Hematopoietic multipotent progenitor cell treated with erythropoietin and hydrocortisone succinate and interleukin-3 and kit ligand, for 4 days (in vitro differentiated cells): Measurements from ENCODE around the gene PLEKHO1.
"Not testable (repeated sequence)": the region's sequence is repeated elsewhere in the genome, so short reads cannot be mapped to it uniquely, and the experiment has no call there.

Experiments used
- DNase-seq: peaks from one replicate; pipeline ENCODE4 v3.0.0-alpha.2; 2015

PLEKHO1 gene, protein sequence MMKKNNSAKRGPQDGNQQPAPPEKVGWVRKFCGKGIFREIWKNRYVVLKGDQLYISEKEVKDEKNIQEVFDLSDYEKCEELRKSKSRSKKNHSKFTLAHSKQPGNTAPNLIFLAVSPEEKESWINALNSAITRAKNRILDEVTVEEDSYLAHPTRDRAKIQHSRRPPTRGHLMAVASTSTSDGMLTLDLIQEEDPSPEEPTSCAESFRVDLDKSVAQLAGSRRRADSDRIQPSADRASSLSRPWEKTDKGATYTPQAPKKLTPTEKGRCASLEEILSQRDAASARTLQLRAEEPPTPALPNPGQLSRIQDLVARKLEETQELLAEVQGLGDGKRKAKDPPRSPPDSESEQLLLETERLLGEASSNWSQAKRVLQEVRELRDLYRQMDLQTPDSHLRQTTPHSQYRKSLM

DNA sequence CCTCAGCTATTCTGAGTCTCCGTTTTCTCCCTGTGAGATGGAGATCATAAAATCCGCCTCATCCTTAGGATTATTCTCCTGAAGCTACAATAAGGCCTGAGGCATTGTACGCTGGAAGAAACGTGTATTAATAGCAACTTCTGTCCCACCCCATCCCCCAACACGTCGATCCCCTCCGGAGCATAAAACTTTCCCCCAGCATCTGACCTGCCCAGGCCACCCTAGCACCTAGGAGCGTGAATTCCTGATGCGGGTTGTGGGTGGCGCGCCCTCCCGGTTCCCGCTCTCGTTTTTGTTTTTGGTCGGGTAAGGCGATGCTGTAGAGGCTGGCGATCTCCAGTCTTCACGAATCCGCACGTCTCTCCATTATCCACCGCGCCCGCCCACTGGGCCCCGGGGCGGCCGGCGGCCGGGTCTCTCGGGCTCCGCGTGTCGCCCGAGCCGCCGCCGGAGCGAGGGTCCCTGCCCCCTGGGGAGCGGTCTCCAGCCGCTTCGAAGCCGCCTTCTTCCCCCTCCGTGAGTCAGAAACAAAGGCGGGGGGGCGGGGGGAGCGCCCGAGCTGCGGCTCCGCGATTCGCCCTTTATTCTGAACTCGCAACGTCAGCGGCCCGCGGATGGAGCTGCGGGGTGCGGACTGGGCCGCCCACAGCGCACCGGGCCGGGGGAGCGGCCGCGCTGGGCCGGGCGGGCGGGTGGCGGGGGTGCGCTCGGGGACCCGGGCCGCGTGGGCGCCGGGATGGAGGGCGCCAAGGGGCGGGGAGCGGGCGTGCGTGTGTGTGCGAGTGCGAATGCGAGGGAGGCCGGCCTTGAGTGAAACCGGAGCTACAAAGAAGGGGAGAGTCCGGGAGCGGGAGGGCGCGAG is at the start of gene PLEKHO1:
PLEKHO1 (plus strand) TSS at position 646 of the 862 bp plus-strand sequence. CDS start 342 bp downstream, outside the sequence.
- peak; percentile 75 for DNase-seq

DNA sequence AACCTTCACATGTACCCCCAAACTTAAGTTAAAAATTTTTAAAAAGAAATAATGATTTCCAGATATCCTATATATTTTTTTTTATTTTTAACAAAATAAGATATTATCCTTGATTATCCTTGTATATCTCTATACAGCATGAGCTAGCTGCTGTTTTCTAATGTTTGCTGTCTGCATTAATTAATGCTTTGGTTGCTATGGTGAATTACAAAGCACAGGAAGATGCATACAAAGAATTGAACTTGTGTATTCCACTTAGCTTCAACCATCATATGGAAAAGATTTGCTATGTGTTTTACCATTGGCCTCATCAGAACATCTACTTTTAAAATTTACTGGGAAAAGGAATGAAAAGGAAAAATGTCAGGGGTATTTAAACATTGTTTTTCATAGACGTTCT is 46.7 kb upstream of the PLEKHO1 start:
- DNase-seq = no peak

- peak; percentile 32 for DNase-seq
Measured at GRCh38 chr1:150106341-150106740, 43.4 kb upstream of the PLEKHO1 start.

DNA sequence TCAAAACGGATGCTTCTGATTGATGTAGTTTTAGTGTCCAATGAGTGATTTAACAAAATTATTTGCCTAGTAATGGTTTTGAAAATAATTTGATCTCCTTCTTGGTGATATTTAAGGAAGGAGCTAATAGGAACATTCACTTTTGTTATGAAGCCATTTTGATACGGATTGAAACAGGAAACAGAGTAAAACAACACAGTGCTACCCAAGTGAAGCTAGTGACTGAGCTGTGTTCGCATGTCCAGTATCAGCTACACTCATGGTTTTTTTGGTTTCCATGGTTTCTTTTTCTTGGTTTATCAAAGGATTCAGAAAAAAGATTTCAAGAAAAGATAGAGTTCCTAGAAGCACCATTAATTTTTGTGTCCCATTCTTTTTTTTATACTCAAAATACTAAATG is 40.1 kb upstream of the PLEKHO1 start:
- DNase-seq = peak; percentile 16

GRCh38 chr1:150110116-150110515 is 39.6 kb upstream of the PLEKHO1 start:
- peak; percentile 15 for DNase-seq

DNA sequence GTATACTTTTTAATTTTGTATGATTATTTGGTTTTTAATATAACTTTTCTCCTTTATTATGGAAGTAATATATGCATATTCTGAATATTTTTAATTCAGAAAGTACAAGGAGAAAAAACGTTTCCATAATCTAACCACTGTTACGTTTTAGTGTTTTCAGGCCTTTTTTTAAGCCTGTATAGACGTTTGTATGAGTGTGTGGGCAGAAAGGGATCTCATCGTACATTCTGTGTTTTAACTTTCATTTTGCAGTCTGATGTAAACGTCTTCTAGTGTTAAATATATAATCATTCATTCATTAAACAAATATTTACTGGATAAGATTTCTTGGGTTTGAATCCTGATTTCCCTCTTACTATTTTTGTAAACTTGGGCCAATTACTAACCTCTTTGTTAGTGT is 38.0 kb upstream of the PLEKHO1 start:
- no peak for DNase-seq

GRCh38 chr1:150115121-150115520 is 34.6 kb upstream of the PLEKHO1 start:
- no peak for DNase-seq

DNA sequence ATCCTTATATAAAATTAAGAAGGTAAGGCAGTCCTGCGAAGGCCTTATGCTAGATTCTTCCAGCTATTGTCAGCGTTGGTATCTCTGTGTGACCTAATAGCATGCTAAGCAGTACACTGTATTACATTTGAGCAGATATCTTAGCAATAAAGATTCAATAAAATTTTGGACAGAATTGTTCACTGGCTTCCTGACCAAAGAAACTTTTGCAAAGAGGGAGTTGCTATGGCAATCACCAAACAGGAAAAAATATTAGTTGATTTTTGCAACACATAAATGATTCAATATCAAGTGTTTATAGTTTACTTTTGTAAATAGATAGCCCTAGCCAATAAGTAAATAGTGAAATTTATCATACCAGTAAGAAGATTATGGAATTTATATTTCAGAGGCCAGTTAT is 31.0 kb upstream of the PLEKHO1 start:
- DNase-seq = no peak

DNA sequence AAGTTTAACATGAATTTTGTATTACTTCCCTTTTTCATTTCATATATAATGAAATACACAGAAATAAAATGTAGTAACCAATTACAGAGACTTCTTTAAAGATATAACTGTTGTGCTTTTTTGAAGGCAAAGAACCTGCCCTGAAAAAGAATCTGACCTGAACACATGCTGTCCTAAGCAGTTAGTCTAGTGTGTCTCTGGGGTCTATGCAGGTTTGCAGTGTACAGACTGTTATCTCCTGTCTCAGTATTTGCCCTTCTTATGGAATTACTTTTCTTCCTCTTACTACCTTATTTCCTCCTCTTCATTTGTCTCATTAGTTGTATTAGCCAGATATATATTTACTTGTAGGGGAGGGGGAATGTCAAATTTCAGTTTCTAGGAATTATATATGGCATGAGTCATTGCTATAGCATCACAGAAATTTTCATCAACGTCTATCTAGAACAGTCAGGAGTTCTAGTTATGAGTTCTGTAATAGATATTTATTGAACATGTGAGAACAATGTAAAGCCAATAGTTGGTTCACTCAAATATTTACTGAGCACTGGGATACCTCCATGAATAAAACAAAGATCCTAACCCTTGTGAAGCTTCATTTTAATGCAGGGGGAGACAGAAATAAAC is 28.4 kb upstream of the PLEKHO1 start:
- no peak for DNase-seq

- no peak for DNase-seq
Measured at GRCh38 chr1:150126811-150127210, 22.9 kb upstream of the PLEKHO1 start.

DNA sequence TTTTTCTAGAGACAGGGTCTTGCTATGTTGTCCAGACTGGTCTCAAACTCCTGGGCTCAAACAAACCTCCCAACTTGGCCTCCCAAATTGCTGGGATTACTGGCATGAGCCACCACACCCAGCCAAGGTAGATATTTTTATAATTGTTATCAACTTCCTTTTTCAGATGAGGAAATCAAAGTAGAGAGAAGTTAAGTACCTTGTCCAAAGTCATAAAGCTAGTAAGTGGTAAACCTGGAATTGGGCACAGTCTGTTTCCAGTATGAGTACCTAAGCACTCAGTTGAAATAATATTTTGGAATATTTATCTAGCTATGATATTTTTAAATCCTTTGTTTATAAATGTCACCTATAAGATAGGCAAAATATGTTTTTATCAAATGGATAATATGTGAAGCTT is 22.3 kb upstream of the PLEKHO1 start:
- DNase-seq = no peak

DNA sequence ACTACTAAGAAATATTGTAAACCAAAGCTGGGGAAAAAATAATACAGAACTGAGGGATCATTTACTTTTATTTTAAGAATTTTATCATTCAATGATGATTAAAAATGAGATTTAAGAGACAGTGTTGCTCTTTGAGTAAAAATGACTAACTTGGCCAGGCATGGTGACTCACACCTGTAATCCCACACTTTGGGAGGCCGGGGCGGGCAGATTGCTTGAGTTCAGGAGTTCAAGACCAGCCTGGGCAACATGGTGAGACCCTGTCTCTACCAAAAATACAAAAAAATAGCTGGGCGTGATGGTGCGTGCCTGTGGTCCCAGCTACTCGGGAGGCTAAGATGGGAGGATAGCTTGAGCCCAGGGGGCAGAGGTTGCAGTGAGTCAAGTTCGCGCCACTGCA is 21.8 kb upstream of the PLEKHO1 start:
- DNase-seq = no peak

- no peak for DNase-seq
Measured at GRCh38 chr1:150132372-150132771, 17.3 kb upstream of the PLEKHO1 start.

- DNase-seq = no peak
Measured at GRCh38 chr1:150134537-150134936, 15.2 kb upstream of the PLEKHO1 start.

- not testable (repeated sequence) for DNase-seq
Measured at GRCh38 chr1:150135400-150135799, 14.3 kb upstream of the PLEKHO1 start.

DNA sequence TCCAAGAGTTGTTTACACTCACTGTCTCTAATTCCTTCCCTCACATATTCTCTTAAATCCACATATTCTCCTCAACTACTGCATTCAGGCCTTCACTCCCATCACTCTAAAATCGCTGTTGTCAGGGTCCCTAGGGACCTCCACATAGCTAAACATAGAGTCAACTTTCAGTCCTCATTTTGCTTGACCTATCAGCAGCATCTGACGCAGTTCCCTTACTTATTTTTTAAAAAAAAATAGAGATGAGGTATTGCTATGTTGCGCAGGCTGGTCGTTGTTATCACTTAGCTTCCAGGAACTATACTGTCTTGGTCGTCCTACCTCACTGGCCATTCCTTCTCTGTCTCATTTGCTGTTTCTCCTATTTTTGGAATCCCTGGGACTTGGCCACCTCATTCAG is 11.7 kb upstream of the PLEKHO1 start:
- DNase-seq = no peak

DNA sequence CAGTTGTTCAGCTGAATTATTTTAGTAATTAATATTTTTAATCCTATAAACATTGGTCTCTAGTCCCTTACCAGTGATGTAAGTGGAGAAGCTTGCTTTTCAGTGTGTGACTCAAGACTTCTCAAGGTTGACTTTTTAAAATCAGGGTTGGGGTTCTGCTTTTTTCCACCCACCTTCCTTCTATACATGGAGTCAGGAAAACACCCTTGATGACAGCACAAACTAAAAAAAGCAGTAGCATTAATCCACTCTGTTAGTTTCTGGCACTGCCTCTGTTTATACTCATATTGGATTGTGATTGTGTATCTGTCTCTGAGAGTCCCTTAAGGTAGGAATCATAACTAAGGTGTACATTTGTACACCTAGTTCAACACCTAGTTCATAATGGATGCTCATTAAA is 8.3 kb upstream of the PLEKHO1 start:
- DNase-seq = no peak

GRCh38 chr1:150142083-150142482 is 7.6 kb upstream of the PLEKHO1 start:
- DNase-seq = no peak

DNA sequence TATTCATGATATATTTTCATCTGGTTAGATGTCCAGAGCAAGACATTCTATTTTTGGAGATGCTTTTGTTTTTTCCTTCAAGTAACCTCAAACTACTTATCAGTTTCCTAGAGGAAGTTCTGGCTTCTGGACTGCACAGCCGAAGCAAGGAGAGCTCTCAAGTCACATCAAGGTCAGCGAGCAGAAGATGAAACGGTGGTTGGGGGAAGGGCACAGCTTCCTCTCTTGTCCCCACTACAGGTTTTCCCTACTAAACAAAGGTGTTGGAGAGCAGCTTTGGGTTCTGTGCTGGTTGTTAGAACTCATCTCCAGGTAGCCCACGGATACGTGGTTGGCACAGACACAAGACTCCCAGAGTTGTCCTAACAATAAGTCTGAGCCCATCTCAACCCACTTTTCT is 5.1 kb upstream of the PLEKHO1 start:
- DNase-seq = peak; percentile 40

DNA sequence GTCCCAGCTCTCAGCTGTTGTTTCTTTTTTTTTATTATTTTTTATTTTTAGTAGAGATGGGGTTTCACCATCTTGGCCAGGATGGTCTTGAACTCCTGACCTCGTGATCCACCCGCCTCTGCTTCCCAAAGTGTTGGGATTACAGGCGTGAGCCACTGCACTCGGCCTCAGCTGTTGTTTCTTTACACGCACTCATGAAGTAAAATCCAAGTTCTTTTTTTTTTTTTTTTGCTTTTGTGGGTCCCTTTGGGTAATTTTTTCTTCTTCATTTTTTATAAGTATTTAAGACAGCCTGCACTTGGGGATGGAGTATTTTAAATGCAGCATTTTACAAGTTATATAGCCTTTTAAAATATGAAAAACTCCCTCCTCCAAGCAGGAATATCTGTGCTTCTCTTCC is 3.7 kb upstream of the PLEKHO1 start:
- not testable (repeated sequence) for DNase-seq

GRCh38 chr1:150146849-150147542 is 2.7 kb upstream of the PLEKHO1 start:
- DNase-seq = peak; percentile 78

DNA sequence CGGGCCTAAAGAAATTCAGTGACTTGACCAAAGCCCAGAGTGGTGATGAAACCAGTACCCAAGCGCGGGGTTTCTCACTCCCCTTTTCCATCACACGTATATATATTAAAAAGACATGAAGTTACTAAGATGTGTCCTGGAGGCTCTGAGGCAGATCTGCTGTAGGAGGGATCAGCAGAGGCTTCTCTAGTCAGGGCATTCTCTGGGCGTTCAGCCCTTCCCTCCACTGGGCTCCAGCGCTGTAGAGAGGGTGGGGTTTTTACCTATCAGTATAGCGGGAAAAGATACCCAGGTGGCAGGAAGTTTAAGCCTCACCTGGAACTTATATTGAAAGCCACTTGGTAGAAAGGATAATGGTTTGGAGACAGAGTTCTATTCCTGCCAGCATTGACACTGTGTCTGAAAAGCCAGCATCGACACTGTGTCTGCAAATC is 862 bp upstream of the PLEKHO1 start:
- DNase-seq = peak; percentile 24
